Activated CD4-positive, CD25-positive, alpha-beta regulatory T cell treated with anti-CD3 and anti-CD28 coated beads, Interleukin-2, amount 50 U/mL, for 16 hours (primary cell): ENCODE data around the gene RIMBP2.

ENCODE experiments used
- DNase-seq: peaks from one replicate; pipeline ENCODE4 v3.0.0-alpha.2; 2020; ENCODE audit warnings: low read depth, low spot score

RIMBP2 gene

DNA sequence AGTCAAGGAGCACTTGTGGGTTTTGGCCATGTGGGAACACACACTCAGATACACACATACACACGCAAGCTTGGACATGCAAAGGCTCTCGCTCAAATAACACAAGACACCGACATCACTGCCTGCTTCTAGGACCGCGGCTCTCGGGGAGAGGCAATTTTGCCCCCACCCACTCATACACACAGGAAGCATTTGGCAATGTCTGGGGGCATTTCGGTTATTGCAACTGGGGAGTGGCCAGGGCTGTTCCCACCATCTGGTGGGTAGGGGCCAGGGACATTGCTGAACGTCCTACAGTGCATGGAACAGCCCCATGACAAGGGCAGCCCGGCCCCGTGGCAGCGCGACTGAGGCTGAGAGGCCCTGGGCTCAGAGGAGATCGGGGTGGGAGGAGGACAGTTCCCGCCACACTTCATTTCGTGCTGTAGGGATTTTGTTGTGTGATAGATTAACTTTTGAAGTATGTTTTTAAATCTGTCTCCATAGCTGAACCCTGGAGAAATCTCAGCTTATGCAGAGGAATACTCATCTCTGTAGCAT is 35.6 kb downstream of the RIMBP2 start:
- no peak for DNase-seq

DNA sequence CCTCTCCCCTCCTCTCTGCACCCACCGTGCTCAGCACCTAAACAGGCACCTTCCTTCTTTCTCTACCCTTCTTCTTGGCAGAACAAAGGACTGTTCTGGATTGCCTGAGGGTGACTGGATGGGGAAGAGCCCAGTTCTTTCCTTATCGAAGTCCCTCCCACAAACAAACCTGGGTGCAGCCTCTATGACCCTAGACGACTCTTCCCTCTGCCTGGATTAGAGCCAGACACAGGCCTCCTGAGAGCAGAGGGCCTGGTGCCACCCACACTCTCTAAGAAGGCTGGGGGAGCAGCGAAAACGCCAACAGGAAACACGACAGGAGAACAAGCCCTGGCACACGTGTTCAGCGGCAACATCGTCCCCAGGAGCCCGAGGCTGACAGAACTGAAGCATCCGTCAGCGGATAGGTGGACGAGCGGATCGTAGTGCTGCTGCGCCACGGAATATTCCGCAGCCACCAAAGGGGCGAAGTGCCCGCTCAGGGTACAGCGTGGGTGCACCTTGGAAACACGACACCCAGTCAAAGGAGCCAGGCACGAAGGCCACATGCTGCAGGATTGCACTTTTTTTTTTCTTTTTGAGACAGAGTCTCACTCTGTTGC is 38.0 kb downstream of the RIMBP2 start:
- DNase-seq: no peak

- no peak for DNase-seq
Measured at GRCh38 chr12:130675791-130676190, 40.3 kb downstream of the RIMBP2 start.

DNA sequence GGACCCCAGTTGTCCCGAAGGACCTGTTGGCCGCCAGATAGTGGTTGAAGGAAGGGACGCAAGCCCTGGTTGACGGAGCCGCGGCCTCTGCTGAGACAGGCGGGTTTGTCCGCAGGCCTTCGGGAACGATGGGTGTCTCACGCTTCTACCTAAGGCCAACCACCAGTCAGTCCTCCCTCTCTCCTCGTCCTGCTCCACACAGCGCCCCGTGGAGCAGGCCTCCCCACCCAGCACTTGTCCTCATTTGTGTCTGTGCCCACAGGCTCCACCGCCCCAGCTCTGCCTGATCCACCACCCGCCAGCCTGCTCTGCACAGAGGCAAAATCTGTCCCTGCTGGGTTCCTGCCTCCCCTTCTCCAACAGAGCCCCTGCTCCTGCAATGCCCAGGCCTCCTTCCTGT is 41.0 kb downstream of the RIMBP2 start:
- DNase-seq: no peak

GRCh38 chr12:130674676-130675075 is 41.4 kb downstream of the RIMBP2 start:
- no peak for DNase-seq

- no peak for DNase-seq
Measured at GRCh38 chr12:130673036-130673705, 42.9 kb downstream of the RIMBP2 start.

- DNase-seq: no peak
Measured at GRCh38 chr12:130672089-130672820, 43.8 kb downstream of the RIMBP2 start.

- no peak for DNase-seq
Measured at GRCh38 chr12:130671556-130671955, 44.5 kb downstream of the RIMBP2 start.

GRCh38 chr12:130669797-130670196 is 46.3 kb downstream of the RIMBP2 start:
- no peak for DNase-seq

DNA sequence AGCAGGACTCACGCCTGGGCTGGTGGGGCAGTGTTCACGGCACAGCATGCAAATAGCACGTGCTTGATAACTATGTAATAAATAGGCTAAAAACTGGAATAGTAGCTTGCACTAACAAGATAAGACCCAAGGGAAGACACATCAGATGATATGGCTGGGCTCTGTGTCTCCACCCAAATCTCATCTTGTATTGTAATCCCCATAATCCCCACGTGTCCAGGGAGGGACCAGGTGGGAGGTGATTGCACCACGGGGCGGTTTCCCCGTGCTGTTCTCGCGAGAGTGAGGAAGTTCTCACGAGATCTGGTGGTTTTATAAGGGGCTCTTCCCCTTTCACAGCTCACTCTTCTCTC is 46.9 kb downstream of the RIMBP2 start:
- no peak for DNase-seq

DNA sequence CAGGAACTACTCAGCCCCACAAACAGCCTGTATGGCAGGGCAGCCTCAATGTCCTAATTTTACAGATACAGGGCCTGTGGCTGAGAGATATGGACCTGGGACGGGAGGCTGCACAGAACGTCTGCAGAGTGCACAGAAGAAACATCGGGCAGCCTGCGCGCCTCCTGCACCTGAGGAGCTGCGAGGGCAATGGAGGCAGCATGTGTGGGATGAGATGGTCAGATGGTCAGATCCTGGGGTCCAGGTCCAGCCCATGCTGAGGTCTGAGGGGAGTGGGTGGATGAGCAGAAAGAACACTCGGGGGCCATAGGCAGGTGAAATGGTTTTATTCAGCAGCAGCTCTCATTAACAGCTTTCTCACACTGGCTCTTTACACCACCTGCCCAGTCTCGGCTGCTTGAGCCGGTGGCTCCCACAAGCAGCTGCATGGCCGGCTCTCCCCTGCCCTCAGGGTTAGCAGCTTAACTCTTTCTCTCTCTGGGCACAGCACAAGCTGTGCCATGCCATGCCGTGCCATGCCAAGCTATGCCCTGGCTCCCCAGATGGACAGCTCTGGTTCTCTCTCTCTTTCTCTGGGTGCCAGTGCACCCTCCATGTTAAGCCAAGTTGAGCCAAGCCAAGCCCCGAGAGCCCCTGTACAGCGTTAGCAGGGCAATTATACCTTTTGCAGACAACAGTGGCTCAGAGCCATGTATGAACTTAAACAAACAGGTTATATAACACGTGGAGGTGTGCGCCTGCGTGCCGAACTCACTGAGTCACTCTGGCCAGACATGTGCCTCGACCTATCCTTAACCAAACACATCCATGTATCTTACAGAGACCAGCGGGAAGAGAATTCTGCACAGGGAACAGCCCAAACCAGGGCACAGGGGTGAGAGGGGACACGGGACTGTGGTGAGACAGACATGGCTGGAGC is 47.6 kb downstream of the RIMBP2 start:
- DNase-seq: no peak

GRCh38 chr12:130667421-130667960 is 48.6 kb downstream of the RIMBP2 start:
- DNase-seq: no peak

GRCh38 chr12:130666645-130667044 is 49.5 kb downstream of the RIMBP2 start:
- no peak for DNase-seq

DNA sequence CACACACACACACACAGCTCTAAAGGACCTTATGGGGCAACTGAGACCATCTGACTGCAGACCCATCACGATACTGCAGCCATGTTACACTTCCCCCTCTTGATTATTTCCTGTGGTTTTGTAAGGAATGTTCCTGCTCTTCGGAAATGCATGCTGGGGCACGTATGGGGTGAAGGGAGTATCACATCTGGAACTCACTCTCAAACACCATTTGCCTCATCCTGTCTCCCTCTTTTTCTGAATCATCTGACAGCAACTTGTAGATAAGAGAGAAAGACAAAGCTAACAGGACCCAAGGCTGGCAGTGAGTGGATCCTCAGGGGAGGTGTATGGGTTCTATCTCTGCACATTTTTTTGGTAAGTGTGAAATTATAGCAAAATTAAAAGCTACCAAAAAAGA is 50.3 kb downstream of the RIMBP2 start:
- DNase-seq: no peak

- no peak for DNase-seq
Measured at GRCh38 chr12:130664772-130665171, 51.3 kb downstream of the RIMBP2 start.

DNA sequence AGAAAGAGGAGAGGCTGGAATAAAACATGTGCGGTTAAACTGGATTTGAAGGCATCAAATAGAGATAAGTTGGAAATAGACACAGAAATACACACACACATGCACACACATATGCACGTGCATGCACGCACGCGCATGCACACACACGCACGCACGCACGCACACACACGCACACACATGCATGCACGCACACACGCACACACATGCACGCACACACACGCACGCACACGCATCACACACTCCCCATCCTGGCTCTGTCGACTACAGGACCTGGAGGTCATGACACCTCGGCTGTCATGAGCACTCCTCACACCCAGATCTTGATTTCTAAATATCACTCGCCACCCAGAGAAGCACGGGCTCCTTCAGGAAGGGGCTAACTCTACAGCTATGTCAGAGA is 51.8 kb downstream of the RIMBP2 start:
- no peak for DNase-seq

GRCh38 chr12:130663514-130663913 is 52.6 kb downstream of the RIMBP2 start:
- no peak for DNase-seq

GRCh38 chr12:130661486-130662255 is 54.4 kb downstream of the RIMBP2 start:
- DNase-seq: no peak

- no peak for DNase-seq
Measured at GRCh38 chr12:130661059-130661458, 55.0 kb downstream of the RIMBP2 start.

GRCh38 chr12:130658145-130658911 is 57.8 kb downstream of the RIMBP2 start:
- DNase-seq: no peak
